Amygdala (tissue), 56 donors: ENCODE measurements around the gene FGD5.

ENCODE experiments used
- DNase-seq, 56 donors: peaks; one replicate each; lab custom pipeline; 2025; lab: John Stamatoyannopoulos, UW

FGD5 gene

DNA sequence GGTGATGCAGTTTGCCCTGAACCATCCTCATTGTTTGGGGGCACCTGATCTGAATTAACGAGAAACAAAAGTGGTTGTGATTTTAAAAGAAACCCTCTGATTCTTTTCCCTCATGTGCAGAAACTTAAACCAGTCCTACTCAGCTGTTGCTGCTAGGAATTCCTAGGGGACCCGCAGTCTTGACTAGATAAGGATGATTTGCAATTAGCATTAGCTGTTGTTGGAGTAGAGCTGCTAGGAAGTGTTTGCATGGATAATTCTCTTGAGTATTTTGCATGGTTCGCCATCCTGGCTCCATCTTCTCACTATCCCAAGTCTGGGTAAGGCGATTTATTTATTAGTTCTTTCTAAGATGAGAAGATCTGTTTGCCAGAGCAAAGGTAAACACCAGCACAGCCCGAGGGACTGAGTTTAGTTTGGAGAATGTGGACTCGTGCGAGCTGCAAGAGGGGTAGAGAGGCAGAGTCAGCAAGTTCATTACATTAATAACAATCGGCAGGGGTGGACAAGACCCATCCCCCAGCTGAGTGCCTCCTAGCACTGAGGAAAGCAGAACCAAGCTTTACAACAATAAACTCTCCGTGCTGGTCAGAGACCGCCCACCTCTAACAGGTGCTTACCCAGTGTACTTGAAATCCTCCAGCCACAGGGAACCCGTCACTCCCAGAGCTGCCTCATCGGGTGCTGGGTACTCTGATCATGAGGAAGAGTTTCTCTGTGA, 4.1 kb downstream of the FGD5 start:
- DNase-seq = no peak

DNA sequence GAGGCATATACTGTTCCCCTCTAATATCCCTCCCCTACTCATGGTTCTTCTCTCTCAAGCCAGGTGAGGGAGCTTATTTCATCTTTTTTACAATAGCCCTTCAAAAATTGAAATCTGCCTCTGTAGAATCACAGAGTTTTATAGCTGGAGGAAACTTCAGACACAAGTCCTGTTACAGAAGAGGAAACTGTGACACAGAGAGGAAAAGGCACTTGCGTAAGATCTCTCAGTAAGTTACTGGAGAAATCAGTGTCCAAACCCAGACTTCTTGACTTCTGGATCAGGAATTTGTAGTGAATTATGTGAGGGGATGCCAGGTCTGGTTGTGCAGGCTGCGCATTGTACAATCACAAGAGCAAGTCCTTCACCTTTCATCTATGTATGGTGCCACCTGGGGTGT, 4.6 kb downstream of the FGD5 start:
- no peak for DNase-seq

DNA sequence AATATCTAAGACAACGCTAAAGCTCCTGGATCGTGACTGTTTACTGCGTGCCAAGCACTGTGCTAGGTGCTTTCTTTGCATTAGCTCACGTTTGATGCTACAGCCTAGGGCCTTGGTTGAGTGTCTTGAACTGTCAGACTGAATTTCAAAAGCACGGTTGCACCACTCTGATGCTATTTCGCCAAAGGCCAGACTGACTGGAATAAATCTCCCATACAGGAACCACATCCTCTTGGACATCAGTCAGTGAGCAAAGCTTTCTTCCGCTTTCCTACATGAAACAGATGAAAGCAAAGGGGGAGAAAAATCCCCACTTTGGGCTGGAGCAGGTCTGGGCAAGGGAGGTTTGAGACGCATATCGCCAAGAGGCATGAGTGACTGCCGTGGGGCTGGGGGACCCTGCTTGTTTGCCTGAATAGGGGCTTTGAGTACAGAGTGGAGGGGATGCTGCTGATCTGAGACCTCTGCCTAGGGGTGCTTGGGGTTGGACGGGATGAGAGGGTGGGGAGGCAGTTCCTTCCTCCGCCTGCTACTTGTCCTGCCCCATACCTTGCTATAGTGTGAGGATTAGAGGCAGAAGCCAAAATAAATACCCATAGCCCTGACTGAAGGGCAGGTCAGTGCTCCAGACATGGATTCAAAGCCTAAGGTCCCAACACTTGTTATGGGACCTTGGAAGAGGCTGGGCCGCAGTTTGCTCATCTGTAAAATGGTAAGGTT, 5.3 kb downstream of the FGD5 start:
- no peak for DNase-seq

DNA sequence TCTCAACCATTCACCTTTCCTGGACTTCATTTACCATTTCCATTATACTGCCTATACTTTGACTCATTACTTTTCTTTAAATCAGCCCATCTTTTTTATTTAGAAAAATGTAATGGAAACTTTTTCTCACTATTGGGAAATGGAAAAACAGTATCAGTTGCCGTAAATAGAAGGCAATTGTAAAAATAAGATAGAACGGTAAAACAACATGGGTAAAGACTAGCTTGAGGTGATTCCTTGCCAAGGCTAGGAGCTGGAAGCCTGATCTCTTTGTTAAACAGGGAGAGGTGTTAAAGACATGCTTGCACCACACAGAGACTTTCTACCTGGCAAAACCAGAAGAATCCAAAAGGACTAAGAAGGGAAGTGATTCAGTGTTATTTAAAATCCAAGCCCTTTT, 5.9 kb downstream of the FGD5 start:
- DNase-seq = no peak

DNA sequence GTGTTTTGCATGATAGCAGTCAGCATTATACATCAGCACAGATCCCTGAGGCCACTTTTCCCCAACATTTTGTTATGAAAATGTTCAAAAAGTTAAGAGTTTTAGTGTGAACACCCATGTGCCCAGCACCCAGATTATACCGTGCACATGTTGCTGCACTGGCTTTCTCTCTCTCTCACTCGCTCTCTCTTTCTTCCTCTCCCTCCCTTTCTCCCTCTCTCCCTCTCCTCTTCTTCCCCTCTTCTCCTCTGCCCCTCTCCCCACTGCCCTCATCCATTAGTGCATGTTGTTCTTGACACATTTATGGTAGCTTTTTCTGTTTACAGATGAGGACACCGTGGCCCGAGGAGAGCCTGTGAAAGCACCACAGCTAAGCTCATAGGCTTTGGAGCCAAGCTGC, 7.3 kb downstream of the FGD5 start:
- no peak for DNase-seq

DNA sequence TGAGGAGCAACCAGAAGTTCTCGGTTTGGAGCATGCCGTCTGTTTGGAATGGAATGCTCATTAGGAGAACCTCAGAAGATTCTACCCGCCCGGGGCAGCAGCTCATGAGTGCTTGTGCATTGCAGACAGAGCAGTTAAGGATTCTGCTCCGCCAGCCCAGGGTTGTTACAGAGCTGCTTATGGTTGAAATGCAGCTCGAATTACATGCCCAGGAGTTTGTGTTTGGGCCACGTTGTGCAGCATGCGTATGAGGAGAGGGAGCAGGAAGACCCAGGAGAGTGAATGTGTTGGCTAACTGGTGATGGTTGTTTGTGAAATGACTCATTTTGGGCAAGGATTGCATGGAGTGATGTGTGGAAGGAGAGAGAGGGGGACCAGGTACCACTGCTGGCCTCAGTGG, 9.0 kb downstream of the FGD5 start:
- no peak for DNase-seq

DNA sequence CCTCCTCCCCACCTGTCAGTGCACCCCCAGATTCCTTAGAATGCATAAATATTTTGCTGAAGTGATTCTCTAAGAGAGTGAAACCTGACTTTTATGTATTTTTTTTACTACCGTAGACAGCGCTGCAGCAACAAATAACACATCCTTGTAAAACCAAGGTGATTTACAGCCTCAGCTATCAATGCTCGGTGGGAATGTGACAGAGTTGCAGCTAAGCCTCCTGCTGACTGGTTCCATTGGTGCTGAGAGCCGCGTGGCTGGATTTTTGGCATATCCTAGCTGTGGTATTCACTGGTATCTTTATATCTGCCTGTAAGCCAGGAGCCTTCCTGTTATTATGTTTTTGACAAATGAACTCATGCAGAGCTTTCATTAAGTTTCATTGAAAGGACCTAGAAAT, 11.0 kb downstream of the FGD5 start:
- DNase-seq = no peak

DNA sequence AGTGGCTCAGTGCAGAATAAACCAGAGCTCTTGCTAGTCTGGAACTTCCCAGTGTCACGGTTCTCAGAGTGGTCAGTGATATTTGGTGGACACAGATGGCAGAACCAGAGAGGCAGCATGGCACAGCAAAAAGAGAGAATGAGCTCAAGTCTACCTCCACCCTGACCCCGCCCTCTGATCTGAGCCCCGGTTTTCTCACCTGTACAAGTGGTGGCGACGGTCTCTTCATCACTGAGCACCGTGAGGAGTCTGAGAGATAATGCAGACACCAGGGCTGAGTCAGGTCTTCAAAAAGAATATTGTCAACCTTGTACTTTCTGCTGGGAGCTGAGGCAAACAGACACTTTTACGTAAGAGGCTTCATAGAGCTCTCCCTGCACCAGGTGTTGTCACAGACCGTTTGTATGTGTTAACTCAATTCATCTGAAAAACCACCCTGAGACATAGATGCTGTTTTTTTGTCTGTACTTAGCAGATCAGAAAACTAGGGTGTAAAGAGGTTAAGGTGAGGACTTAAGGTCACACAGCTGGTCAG, 13.2 kb downstream of the FGD5 start:
- DNase-seq = no peak

DNA sequence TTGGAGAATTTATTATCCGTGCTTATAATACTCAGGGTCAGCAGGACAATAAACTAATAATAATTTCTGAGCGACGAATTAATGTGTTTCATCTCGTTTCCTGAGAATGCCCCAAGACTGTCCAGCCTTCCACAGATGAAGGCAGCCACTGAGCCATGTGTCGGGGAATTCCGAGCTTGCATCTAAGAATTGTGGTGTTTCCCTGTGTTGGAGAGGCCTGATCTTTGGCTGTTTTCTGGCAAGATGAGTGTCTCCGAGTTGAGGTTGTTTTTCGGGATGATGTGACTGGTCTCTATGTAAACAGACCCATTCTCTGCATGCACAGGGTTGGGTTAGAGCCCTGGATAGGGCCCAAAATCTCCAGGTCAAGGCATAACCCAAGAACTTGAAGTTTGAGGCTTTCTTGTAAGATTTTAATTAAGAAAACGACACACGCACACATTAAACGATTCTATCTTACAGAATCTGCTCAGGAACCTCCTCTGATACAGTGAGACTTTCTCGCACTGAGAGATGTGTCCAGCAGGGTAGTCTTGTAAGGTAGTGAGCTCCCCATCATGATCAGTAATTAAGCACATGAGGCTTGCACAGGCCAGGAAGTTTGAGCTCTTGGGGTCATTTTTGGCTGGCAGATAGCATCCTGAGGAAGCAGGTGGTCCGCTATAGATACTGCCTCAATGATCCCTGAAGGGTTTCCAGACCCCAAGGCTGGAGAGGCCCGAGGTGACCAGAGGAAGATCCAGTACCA, 14.4 kb downstream of the FGD5 start:
- no peak for DNase-seq

DNA sequence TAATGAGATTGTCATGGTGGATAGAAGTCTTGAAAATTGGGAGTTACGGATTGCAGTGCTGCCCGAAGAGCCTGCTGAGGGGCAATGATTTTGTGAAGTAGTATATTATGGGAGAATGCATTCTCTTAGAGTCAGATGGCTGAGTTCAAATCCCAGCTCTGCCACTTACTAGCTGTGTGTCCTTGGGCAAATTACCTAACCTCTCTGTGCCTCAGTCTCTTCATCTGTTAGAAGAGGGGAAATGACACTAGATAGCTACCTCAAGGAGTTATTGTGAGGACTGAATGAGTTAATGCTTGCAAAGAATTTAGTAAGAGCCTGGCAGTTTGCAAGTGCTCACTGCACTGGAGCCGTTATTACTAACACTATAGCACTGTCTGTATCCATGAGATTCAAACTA, 15.4 kb downstream of the FGD5 start:
- DNase-seq = no peak

DNA sequence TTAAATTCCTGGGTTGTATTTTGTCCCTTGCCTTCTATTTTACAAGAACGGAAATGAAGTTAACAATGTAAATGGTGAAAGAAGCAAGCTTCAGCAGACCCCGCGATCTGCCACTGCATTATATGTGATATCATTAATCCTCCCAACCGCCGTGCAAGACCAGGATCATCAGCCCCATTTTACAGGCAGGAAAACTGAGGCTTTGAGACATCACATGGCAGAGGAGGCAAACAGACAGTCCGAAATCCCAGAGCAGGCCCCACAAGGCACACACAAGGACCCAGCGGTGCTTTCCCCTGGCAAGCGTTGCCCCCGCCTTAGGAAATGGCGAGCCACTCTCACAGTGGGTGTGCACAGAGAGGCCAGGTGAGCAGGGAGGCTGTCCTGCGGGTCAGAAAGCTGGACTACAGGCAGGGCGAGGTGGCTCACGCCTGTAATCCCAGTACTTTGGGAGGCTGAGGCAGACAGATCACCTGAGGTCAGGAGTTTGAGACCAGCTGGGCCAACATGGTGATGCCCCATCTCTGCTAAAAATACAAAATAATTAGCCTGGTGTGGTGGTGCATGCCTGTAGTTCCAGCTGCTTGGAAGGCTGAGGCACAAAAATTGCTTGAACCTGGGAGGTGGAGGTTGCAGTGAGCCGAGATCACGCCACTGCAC, 16.2 kb downstream of the FGD5 start:
- no peak for DNase-seq

DNA sequence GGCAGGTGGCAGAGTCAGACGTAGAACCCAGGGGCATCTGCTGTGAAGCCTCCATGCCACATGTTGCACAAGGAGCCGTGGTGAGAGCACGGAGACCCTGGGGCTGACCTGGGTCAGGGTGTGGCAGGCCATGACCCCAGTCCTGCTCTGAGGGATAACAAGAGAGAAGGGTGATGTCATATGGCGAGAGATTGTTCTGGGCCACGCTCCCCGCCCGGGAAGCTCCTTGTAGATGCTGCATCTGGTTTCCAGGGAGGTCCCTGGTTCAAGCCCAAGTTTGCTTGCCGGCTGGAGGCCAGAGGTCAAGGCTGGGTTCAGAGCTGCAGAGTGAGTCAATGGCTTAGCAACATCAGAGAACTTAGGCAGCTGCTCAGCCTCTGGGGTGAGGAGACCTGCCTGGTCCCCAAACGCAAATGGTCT, 17.3 kb downstream of the FGD5 start:
- no peak for DNase-seq

DNA sequence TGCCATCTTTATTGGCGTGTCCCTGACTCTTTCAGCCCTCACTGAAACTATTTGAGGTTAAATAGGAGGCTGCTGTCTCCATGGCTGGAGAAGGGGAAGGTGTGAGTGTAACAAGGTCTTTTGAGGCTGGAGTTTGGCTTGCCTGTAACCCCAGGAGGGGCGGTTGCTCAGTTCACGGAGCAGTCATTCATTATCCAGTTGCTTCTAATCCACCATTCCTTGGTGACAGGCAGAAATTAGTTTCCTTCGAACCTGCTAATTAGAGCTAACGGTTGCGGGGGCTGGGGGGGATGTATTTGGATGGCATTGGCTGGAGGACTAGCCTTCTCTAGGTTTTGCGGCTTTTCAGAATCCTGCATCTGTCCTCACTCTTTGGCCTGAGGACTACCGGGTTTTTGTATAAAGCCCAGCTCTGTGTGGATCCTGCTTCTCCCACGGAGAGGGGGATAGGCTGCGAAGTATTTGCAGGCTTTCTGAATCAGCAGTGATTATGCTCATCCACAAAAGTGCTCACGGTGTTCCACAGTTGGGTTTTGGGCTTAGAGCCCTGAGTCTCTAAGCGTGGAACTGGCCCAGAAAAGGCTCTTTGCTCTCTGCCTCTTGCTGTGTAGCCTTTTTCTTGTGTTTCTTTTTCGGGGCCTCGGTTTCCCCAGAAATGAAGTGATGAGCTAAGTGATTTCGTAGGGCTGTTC, 18.6 kb downstream of the FGD5 start:
- DNase-seq = peak in 1 of 56 donors; percentile 9

DNA sequence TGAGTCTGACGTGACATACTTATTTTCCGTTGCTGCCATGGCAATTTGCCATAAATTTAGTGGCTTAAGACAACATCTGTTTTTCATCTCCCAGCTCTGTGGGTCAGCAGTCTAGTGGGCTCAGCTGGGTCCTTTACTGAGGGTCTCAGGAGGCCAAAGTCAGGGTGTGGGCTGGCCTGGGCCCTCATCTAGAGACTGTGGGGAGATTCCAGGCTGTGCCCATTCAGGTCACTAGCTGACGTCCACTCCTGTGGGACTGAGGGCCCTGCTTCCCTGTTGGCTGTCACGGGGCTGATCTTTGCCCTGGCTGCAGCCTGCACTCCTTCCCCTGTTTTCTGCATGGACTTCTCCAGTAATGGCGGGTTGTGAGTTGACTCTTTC, 19.1 kb downstream of the FGD5 start:
- DNase-seq = no peak

DNA sequence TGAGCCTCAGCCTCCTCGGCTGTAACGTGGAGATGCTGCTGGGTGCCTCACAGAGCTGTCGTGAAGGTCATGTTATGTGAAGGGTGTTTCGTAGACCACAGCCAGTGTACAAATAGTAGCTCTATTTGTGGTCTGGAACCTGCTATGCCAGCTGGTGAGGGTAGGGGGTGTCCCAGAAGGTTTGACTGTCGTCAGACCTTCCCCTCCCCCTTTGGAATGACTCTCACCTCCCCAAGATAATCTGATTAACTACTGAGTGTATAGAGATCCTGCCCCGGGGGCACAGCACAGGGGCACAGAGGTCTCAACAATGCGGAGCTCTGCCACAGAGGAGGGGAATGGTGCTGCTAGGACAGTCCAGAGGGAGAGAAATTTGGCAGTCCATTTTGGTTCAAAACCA, 20.5 kb downstream of the FGD5 start:
- no peak for DNase-seq

DNA sequence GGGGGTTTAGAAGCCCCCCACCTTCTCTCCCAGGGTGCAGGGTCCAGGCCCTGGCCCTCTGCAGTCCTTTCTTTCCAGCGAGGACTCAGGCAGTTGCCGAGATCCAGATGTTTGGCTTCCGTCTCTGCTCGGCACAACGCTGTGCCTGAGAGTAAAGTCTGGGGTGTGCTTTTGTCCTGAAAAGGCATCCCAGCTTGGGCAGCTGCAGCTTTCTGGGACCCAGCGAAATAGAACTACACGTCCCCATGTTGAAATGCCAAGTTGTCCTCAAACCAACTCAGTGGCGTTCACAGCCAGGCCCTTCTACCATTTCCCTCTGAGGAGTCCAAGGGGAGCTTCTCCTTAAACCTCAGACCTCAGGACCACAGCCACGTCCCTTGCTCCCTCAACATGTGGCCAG, 23.1 kb downstream of the FGD5 start:
- DNase-seq = no peak

DNA sequence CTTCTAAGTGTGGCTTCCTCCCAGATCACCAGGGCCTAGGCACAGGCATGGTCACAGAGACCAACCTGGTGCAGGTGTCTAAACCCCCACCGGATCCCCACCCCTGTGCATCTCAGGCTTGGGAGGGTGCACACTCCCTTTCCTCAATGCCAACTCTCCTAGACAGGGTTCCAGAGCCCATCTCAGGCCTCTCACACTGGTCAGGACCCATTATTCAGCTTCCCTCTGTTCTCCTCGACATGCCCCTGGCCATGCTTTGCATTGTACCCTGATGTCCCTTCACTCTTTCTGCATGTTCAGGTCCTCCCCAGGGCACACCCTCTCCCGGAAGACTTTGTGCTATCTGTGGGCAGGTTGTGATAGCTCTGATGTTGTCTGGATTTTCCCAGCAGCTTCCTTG, 23.5 kb downstream of the FGD5 start:
- DNase-seq = no peak

DNA sequence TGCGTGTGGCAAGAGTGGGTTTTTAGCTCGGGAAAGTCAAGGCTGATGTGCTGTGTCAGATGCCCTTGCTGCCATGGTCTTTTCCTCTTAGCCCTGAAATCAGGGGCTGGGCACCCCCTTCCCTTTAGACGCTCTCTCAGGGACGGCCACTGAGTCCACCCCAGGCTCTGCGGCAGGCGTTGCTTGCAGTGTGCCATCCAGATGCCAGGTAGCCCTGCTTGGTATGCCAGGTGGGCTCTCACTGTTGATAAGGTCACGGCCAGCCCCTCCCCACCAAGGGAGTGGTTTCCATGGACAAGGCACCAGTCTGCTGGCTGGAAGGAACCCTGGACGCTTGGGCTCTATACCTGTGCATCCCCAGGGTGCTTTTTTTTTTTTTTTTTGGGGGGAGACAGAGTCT, 24.6 kb downstream of the FGD5 start:
- no peak for DNase-seq

DNA sequence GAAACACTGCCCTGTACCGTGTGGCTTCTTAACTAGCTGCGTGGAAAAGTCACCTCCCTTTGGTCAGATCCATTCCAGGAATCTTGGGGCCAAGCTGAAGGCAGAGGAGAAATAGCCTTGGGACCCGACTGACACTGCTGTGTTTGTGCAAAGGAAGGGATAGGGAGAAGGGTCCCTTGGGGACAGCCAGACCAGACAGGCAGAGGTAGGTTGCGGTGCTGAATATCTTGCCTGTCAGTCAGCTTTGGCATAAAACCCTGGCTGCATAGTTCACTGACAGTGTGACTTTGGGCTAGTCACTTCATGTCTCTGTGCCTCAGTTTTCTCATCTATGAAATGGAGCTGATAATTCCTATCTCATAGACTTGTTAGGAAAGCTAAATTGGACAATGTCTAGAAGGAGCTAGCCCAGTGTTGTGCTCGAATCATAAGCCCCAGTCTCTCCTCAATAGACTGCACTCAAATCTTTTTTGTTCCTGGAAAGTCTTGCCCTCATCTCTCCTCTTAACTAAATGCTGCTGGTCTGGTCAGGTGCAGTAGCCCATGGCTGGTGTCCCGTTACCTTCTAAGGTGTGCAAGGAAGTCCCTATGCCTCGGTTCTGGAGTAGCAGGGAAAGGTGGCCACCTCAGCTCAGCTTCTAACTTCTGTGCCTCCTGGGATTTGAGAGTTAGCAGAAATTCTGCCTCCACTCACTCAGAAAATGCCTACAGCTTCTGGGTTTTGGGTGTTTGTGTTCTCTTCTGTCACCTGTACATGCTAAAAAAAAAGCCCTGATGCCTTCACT, 25.8 kb downstream of the FGD5 start:
- no peak for DNase-seq

DNA sequence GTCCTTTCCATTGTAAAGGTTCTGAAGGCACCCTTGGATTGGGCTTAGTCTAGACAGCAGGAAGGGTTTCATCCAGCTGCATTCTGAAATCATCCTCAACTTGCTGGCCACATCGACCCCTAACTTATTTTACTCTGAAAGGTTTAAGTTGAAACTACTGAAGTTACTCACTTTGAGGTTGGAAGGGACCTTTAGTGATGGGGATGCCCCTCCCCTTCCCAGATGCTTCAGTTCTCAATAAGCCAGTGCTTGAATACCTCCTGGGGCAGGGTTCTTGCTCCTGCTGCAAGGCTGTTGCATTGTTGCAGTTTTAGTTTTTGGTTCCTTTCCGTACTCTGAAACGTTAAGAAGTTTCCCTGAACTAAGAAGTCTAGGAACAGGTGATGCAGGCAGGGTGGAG, 26.4 kb downstream of the FGD5 start:
- no peak for DNase-seq
